Measurements from ENCODE around the gene SLC6A13. TPM values are rescaled to one million over a fixed set of nuclear protein-coding genes. Genes with fewer than 3 reads are reported as not detected.
"Not testable (repeated sequence)": the region's sequence is repeated elsewhere in the genome, so short reads cannot be mapped to it uniquely, and the experiment has no call there.

SLC6A13 gene
- total RNA-seq, 2 donors from 2014 or later: 2.6 to 3.3 TPM

DNA sequence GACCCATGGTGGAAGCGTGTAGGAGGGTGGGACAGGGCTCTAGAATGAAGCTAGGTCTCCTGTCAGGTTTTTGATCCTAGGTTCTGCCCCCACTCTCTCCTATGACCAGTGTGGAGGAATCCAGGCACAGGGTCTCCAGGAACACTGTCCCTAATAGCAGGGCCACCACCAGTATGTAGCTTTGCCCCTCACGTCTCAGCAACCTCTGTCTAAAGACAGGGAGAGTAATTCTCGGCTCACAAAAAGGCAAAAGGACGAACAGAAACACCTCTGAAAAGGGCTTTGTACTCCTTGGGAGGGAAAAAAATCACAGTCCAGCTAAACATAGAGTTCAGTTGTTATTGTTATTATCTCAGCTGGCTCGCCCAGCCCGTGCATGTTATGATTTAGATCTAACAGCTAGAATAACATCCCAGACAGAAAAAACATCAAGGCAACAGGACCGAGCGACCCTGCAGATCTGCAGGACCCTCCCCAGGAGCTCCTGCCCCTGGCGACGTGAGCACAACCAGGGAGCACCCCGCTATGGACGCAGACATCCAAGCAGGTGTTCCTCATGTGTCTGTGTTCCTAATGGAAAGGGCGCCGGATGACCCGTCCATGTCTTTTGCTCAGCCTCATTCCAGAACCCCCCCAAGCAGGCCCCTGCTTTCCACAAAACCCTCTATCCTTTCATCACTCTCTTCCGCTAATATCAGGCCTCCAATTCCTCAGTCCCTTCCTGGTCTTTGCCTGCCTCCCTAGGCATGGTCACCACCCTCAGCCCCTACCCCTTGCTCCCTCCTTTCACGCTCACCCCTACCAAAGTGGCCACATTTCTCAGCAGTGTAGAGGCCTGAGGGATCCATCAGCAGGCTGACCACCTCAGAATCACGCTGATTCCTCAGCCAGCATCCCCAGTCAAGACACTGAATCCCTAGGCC, 34.5 kb downstream of the SLC6A13 start:
- H3K27me3 Mint-ChIP-seq (ENCODE audit: low read depth): peaks cover 9% of the 10 kb centered on the region
- H3K4me3 Mint-ChIP-seq: no peak overlapping the region
- ATAC-seq (replicated peaks in 1 of 2) (no peak), DNase-seq (no peak)
- no peaks in the 10 kb centered on the region for H3K36me3 Mint-ChIP-seq (ENCODE audit: insufficient read depth in 2 of 2)
- no peaks in the 10 kb centered on the region for H3K9me3 Mint-ChIP-seq
- no peaks in the 10 kb centered on the region for H3K4me1 Mint-ChIP-seq (ENCODE audit: low read depth)
- no peak overlapping the region for H3K27ac Mint-ChIP-seq

DNA sequence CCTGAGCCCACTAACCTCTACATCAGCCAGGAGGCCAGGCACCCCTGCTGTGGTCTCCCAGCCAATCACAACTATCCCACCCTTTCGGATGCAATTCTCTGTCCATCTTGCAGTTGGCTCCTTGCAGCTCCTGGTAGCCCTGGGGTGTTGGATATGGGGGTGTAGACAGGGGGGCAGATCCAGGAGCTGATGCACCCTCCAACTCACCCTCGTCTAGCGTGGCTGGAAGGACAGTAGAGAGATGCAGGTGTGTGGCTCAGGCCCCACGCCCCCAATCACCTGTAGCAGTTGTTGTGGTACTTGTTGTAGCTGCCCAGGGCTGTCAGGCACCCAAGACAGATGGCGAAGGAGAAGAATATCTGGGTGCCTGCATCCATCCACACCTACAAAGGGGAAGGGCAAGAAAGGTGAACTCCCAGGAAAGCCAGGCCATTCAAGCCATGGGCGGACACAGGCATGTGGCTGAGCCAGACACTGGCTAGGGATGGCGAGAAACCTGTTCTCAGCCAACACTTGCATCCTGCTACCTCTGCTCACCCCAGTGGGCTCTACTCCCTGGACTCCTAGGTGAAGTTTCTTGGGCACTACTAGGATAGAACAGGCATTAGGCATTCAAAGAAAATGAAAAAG, 35.2 kb downstream of the SLC6A13 start:
- H3K4me1 Mint-ChIP-seq (ENCODE audit: low read depth): no peaks in the 10 kb centered on the region
- no peak for DNase-seq
- H3K27me3 Mint-ChIP-seq (ENCODE audit: low read depth): peaks cover 9% of the 10 kb centered on the region
- ATAC-seq (replicated peaks in 1 of 2): no peak
- no peaks in the 10 kb centered on the region for H3K36me3 Mint-ChIP-seq (ENCODE audit: insufficient read depth in 2 of 2)
- H3K27ac Mint-ChIP-seq: no peak overlapping the region
- H3K9me3 Mint-ChIP-seq: no peaks in the 10 kb centered on the region
- H3K4me3 Mint-ChIP-seq: no peak overlapping the region

DNA sequence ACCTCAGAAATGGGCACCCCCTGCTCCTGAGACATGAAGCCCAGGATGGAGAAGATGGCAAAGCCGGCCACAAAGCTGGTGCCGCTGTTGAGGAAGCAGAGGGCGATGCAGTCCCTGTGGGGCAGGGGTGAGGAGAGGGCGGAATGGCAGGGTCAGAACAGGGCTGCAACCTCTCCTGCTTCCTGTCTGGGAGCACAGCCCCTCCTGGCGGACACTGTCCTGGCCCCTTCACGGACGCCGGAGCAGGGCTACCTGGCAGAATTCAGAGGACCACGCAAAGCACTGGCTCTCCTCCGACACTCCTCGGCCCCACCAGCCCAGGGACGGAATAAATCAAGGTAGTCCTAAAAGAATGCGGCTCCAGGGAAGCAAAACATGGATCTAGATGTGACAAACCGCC, 36.2 kb downstream of the SLC6A13 start:
- peaks cover 9% of the 10 kb centered on the region for H3K27me3 Mint-ChIP-seq (ENCODE audit: low read depth)
- H3K9me3 Mint-ChIP-seq: no peaks in the 10 kb centered on the region
- H3K27ac Mint-ChIP-seq: no peak overlapping the region
- ATAC-seq (replicated peaks in 1 of 2) (no peak), DNase-seq (no peak)
- no peaks in the 10 kb centered on the region for H3K36me3 Mint-ChIP-seq (ENCODE audit: insufficient read depth in 2 of 2)
- no peaks in the 10 kb centered on the region for H3K4me1 Mint-ChIP-seq (ENCODE audit: low read depth)
- H3K4me3 Mint-ChIP-seq: no peak overlapping the region

DNA sequence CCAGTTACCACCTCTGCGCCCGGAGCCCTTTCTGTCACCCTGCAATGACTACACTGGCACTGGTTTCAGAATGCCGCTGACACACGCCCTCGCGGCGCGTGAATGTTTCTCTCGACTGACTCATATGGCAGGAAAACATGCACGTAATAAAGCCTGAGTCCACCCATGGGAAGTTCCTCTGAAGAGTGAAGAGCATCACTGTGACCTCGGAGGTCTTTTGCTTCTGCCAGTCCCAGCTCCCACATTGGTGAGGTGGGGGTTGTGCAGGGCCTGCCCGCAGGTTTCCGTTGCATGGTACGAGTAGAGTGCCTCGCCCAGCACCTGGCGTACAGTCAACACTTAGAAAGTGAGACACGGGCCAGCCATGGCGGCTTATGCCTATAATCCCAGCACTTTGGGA, 37.6 kb downstream of the SLC6A13 start:
- DNase-seq (peak in 1 of 2 donors; percentile 8), ATAC-seq (replicated peaks in 1 of 2) (peak in 1 of 2 donors; percentile 29)
- Mint-ChIP-seq H3K36me3 (ENCODE audit: insufficient read depth in 2 of 2) (no peaks in the 10 kb centered on the region), H3K27me3 (ENCODE audit: low read depth) (peaks cover 9% of the 10 kb centered on the region), H3K4me3 (no peak overlapping the region), H3K27ac (no peak overlapping the region), H3K9me3 (no peaks in the 10 kb centered on the region), H3K4me1 (ENCODE audit: low read depth) (no peaks in the 10 kb centered on the region)

DNA sequence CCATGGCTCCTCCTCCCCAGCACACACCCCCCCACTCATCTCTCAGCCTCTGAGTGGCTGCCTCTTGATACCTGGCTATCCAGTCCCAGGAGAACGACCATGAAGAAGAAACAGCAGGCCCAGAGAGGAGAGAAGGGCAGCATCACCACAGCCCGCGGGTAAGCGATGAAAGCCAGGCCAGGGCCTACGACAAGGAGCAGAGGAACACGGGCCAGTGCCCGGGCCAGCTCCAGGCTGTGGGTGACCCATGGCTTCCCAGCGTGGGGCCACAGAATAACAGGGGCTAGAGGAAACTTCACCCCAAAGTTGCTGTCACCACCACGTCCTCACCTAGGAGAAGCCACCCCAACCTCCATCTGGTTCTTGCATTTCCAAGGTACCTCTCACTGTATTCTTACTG, 38.3 kb downstream of the SLC6A13 start:
- no peaks in the 10 kb centered on the region for H3K36me3 Mint-ChIP-seq (ENCODE audit: insufficient read depth in 2 of 2)
- H3K9me3 Mint-ChIP-seq: no peaks in the 10 kb centered on the region
- ATAC-seq (replicated peaks in 1 of 2): no peak
- no peaks in the 10 kb centered on the region for H3K4me1 Mint-ChIP-seq (ENCODE audit: low read depth)
- no peak for DNase-seq
- peaks cover 9% of the 10 kb centered on the region for H3K27me3 Mint-ChIP-seq (ENCODE audit: low read depth)
- no peak overlapping the region for H3K27ac Mint-ChIP-seq
- H3K4me3 Mint-ChIP-seq: no peak overlapping the region

DNA sequence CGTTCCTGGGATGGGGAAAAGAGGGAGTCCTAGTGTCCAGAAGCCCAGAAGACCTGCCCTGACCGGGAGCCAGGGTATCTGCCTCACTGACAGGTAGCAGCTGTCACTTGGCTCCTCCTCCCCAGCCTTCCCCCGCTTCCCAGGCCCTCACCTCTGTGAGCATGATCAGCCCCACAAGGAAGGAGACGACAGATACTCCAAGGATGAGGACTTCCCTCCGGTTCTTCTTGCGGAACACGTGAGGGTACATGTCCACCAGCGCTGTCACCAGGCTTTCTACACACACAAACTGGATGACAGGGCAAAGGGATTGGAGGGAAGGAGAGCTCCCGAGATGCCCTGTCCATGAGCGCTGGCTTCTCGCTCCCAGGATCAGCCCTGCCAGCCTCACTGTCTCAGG, 38.8 kb downstream of the SLC6A13 start:
- no peak for DNase-seq
- Mint-ChIP-seq H3K27me3 (ENCODE audit: low read depth) (peaks cover 6% of the 10 kb centered on the region), H3K27ac (no peak overlapping the region), H3K4me1 (ENCODE audit: low read depth) (no peaks in the 10 kb centered on the region), H3K4me3 (no peak overlapping the region), H3K36me3 (ENCODE audit: insufficient read depth in 2 of 2) (no peaks in the 10 kb centered on the region), H3K9me3 (no peaks in the 10 kb centered on the region)
- no peak for ATAC-seq (replicated peaks in 1 of 2)

DNA sequence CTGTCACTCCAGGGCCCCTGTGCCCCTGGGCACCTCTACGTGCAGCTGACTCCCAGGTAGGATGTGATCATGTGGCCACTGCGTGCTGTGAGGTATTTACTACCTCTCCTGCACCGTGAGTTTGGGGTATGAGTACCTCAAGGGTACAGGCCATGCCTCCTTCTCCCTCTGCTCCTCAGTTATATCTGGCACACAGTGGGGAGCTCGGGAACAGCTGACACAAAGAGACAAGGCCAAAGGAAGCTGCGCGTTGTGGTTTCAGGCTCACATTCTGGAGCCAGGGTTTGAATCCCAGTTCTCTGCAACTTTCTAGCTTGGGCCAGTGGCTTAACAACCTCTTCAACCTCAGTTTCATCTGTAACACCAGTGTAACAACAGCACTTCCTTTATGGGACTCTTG, 40.9 kb downstream of the SLC6A13 start:
- Mint-ChIP-seq H3K27me3 (ENCODE audit: low read depth) (peaks cover 5% of the 10 kb centered on the region), H3K9me3 (no peaks in the 10 kb centered on the region), H3K36me3 (ENCODE audit: insufficient read depth in 2 of 2) (no peaks in the 10 kb centered on the region), H3K4me1 (ENCODE audit: low read depth) (no peaks in the 10 kb centered on the region), H3K27ac (no peak overlapping the region), H3K4me3 (no peak overlapping the region)
- DNase-seq (no peak), ATAC-seq (replicated peaks in 1 of 2) (no peak)

DNA sequence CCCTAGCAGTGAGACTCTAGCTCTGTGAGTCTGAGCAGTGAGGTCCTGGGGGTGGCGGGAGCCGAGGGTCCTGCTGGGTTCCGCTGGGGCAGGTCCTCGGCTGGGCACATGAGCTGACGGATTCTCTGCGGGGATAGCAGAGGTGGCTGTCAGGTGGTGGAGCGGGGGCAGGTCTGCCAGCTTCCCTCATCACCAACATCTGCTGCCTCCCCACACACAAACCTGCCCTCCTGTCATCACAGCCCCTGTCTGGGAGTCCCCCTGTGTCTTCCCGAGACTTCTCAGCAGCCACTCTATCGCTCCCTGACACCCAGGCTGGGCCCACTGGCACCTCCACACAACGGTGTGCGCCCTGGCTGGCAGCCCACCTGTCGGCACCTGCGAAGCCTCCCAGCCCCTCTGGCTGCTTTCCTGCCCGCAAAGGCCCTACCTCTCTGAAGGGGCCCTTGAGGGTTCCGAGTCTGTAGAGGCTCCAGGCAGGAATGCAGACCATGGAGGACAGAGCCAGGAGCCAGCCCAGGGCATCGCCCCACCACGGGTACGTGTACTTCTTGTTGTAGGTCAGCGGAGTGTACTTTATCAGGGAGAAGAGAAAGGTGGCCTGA, 41.6 kb downstream of the SLC6A13 start:
- Mint-ChIP-seq H3K36me3 (ENCODE audit: insufficient read depth in 2 of 2) (no peaks in the 10 kb centered on the region), H3K27ac (no peak overlapping the region), H3K4me3 (no peak overlapping the region), H3K9me3 (no peaks in the 10 kb centered on the region), H3K4me1 (ENCODE audit: low read depth) (no peaks in the 10 kb centered on the region), H3K27me3 (ENCODE audit: low read depth) (peaks cover 5% of the 10 kb centered on the region)
- ATAC-seq (replicated peaks in 1 of 2): no peak
- no peak for DNase-seq

DNA sequence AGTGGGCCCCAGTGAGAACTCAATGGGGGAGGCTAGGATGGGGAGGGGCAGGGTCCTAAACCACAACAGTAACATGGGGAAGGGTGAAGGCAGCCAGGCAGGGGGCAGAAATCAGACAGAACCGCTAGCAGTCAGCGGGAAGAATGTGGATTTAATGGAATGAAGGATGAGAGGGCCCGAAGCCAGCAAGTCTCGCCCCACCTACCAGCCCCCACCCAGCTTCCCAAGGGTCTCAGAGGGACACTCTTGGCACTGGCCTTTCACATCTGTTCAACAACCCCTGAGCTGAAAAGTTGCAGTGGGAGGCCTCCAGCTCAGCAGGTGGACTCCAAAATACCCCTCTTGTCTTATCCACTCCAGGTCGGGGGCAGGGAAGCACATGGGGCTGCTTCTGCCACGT, 42.1 kb downstream of the SLC6A13 start:
- Mint-ChIP-seq H3K27me3 (ENCODE audit: low read depth) (peaks cover 5% of the 10 kb centered on the region), H3K4me1 (ENCODE audit: low read depth) (no peaks in the 10 kb centered on the region), H3K36me3 (ENCODE audit: insufficient read depth in 2 of 2) (no peaks in the 10 kb centered on the region), H3K9me3 (no peaks in the 10 kb centered on the region), H3K4me3 (no peak overlapping the region), H3K27ac (no peak overlapping the region)
- DNase-seq (no peak), ATAC-seq (replicated peaks in 1 of 2) (no peak)

DNA sequence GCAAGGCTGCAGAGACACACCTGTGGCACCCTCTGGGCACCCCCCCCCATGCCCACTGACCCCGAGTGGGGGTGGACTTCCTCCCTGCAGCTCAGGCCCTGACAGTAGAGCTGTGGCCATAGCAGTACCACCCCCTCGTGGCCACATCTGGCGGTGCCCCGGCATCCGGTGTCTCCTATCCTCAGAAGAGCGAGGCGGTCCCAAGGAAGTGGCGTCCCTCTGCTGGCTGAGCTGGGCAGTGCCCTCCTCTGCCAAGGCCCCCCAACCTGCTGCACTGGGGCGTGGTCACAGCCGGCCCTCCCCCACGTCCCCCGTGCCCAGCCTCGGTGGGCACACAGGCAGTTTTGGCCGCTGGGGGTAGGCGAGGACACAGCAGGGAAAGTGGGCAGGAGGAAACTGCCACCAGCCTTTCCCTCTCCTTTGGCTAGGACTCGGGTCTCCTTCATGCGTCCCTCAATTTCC, 42.7 kb downstream of the SLC6A13 start:
- H3K4me3 Mint-ChIP-seq: no peak overlapping the region
- H3K27ac Mint-ChIP-seq: no peak overlapping the region
- ATAC-seq (replicated peaks in 1 of 2) (peak; percentile 95 to 97), DNase-seq (peak; percentile 77 to 82)
- peaks cover 5% of the 10 kb centered on the region for H3K27me3 Mint-ChIP-seq (ENCODE audit: low read depth)
- H3K9me3 Mint-ChIP-seq: no peaks in the 10 kb centered on the region
- H3K36me3 Mint-ChIP-seq (ENCODE audit: insufficient read depth in 2 of 2): no peaks in the 10 kb centered on the region
- H3K4me1 Mint-ChIP-seq (ENCODE audit: low read depth): no peaks in the 10 kb centered on the region

DNA sequence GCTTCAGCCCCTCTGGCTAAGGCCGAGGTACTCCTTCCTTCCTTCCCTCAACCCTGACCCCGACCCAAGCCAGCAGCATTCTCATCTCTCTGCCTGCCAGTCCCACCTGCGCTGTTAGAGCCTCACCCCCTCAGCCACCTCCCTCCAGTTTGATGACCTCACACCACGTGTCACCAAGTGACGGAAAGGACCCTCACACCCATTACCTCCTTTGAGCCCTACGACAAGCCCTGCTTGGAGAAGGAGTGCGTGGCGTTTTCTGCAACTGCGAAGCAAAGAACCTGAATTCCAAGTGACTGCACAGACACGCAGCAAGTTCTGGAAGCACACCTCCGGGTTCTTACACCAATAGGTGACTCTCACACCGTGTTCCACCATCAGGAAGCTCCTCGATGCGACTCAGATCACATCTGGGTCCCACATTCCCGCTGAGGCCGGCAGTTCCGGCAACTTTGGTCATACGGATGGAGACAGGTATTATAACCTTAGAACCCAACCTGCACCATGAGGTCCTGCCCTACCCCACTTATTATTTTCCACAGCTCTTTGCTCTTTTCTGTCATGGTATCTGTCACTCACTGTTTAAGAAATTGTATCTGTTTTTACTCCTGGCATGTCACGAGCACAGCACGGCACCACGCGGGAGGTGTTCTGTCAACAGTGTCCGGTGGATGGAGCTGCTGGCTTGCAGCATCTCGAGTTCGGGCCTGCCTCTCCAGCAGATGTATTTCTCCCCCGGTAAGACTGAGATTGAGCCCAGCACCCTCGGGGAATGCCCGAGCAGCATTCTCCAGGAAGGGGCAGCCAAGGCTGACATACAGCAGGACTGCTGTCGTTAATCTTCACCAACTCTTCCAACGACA, 43.7 kb downstream of the SLC6A13 start:
- Mint-ChIP-seq H3K4me1 (ENCODE audit: low read depth) (no peaks in the 10 kb centered on the region), H3K36me3 (ENCODE audit: insufficient read depth in 2 of 2) (no peaks in the 10 kb centered on the region), H3K27me3 (ENCODE audit: low read depth) (peaks cover 5% of the 10 kb centered on the region), H3K9me3 (no peaks in the 10 kb centered on the region), H3K4me3 (no peak overlapping the region), H3K27ac (no peak overlapping the region)
- no peak for DNase-seq
- ATAC-seq (replicated peaks in 1 of 2): no peak

DNA sequence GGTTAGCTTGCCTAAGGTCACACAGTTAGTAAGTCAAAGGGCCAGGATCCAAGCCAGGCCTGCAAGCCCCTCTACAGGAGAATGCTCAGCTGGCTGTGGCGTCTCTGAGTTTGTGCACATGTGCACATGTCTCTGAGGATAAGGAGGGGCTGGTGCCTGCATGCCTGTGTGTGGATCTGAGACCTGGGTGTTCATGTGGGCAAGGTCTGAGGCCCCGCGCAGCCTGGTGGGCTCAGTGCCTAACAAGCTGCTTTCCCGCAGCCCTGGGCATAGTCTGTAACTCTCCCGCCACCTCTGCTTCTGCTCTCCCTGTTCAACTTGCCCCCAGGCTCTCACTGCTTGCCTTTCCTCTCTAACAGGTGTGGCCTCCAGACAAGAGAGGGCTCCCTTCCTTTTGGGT, 44.4 kb downstream of the SLC6A13 start:
- DNase-seq (no peak), ATAC-seq (replicated peaks in 1 of 2) (no peak)
- Mint-ChIP-seq H3K4me3 (no peak overlapping the region), H3K27me3 (ENCODE audit: low read depth) (peaks cover 13% of the 10 kb centered on the region), H3K36me3 (ENCODE audit: insufficient read depth in 2 of 2) (no peaks in the 10 kb centered on the region), H3K9me3 (no peaks in the 10 kb centered on the region), H3K27ac (no peak overlapping the region), H3K4me1 (ENCODE audit: low read depth) (no peaks in the 10 kb centered on the region)

DNA sequence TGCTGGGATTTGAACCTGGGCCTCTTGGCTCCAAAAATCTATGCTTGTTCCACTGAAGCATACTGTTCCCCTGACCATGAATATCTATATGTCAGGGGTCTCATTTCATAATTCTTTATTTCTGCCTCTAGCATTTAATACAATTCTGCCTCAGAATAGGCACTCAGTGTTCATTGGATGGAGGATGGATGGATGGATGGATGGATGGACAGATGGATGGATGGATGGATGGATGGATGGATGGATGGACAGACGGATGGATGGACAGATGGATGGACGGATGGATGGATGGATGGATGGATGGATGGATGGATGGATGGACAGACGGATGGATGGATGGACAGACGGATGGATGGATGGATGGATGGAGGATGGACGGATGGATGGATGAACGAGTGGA, 45.6 kb downstream of the SLC6A13 start:
- H3K4me3 Mint-ChIP-seq; H3K9me3 Mint-ChIP-seq; H3K36me3 Mint-ChIP-seq (ENCODE audit: insufficient read depth in 2 of 2); ATAC-seq (replicated peaks in 1 of 2); DNase-seq; H3K27ac Mint-ChIP-seq; H3K4me1 Mint-ChIP-seq (ENCODE audit: low read depth): not testable (repeated sequence)
- H3K27me3 Mint-ChIP-seq (ENCODE audit: low read depth): peaks cover 21% of the 10 kb centered on the region
